K562 (cell line): Measurements from ENCODE around the gene ZSWIM1. TPM values are rescaled to one million over a fixed set of nuclear protein-coding genes. Genes with fewer than 3 reads are reported as not detected.

Source experiments
- ATAC-seq: fragments of 200-7000 bp; cut with Tn5 transposase; 3 replicates; pipeline ENCODE4 v1.9.1; 2020; ENCODE audit warnings: moderate library complexity
- BruUV-seq: library from RNA; stranded (reverse); fragments of 400-500 nt; replicated peaks from 2 replicates; lab custom pipeline; 2021; lab: Mats Ljungman, UMichigan
- CTCF ChIA-PET: fragments of 300-600 bp; formaldehyde crosslinking; extraction: SDS; loops from one replicate; lab custom pipeline; 2021; ENCODE audit warnings: low intra/inter-chr PET ratio; lab: Yijun Ruan, JAX
- POLR2A ChIA-PET: fragments of 300-600, 350-650 bp; sonication (Branson Sonifier 250); formaldehyde crosslinking; extraction: SDS; loops from one replicate; lab custom pipeline; 2021; ENCODE audit warnings: antibody characterized with exemption, inconsistent platforms; lab: Yijun Ruan, JAX
- DNase-seq, 4 experiments: peaks; one replicate each; pipeline versions ENCODE4 v3.0.0 to v3.0.0-alpha.2; 2011 to 2018; ENCODE audit warnings: low spot score in 3 of 4, mixed read lengths in 3 of 4; ENCODE audit errors: extremely low read depth in 1 of 4
- FAIRE-seq: peaks from 2 replicates; lab custom pipeline; 2011; peaks lifted over from hg19 to GRCh38; lab: Jason Lieb, UNC
- H2AFZ ChIP-seq: 2 replicates; pipeline ENCODE4 v1.6.0; 2011; ENCODE audit warnings: low read depth, low read length, control low read depth, inconsistent platforms
- H3K27ac ChIP-seq: fragments of 200-600 bp; 3 replicates; pipeline ENCODE4 v1.8.0; 2011; ENCODE audit warnings: low read depth, mild to moderate bottlenecking, control low read depth, inconsistent platforms, low read length, moderate library complexity, mixed read lengths; ENCODE audit errors: extremely low read depth
- H3K27me3 ChIP-seq, 2 experiments: fragments of 300-600 bp in 1 of 2; 2 replicates in 1 of 2; 3 replicates in 1 of 2; pipeline versions ENCODE4 v1.6.0 to v1.8.0; 2011; ENCODE audit warnings: inconsistent platforms in 2 of 2, low read length in 2 of 2, mild to moderate bottlenecking in 1 of 2, mixed read lengths in 1 of 2, moderate library complexity in 1 of 2; ENCODE audit not compliant: control insufficient read depth in 2 of 2, insufficient read depth in 2 of 2
- H3K36me3 ChIP-seq: fragments of 300-600 bp; 3 replicates; pipeline ENCODE4 v1.8.0; 2011; ENCODE audit warnings: mild to moderate bottlenecking, low read length, inconsistent platforms; ENCODE audit not compliant: control insufficient read depth, insufficient read depth
- H3K4me1 ChIP-seq, 2 experiments: fragments of 200-600 bp in 1 of 2; replicated peaks in 1 of 2; 2 replicates in 1 of 2; 3 replicates in 1 of 2; pipeline versions ENCODE4 v1.5.1 to v1.8.0; 2011; ENCODE audit warnings: inconsistent platforms in 2 of 2, low read length in 2 of 2, mild to moderate bottlenecking in 1 of 2, mixed read lengths in 1 of 2, moderate library complexity in 1 of 2; ENCODE audit not compliant: control insufficient read depth in 2 of 2, insufficient read depth in 2 of 2
- H3K4me2 ChIP-seq: 2 replicates; pipeline ENCODE4 v1.6.1; 2011; ENCODE audit warnings: low read length, control low read depth, inconsistent platforms, mixed read lengths; ENCODE audit not compliant: insufficient read depth
- H3K4me3 ChIP-seq: fragments of 200-600 bp; sonication (generic), shearing (Covaris generic); 2 replicates; pipeline ENCODE4 v1.5.1; 2016; ENCODE audit warnings: control low read depth, inconsistent platforms
- H3K79me2 ChIP-seq: fragments of 200-600 bp; 3 replicates; pipeline ENCODE4 v1.8.0; 2011; ENCODE audit warnings: low read length, inconsistent platforms; ENCODE audit not compliant: control insufficient read depth, insufficient read depth
- H3K9ac ChIP-seq, 2 experiments: 2 replicates each; pipeline versions ENCODE4 v1.6.0 to v1.6.1; 2011; ENCODE audit warnings: low read depth in 2 of 2, low read length in 2 of 2, control low read depth in 1 of 2, inconsistent platforms in 1 of 2, mild to moderate bottlenecking in 1 of 2, mixed read lengths in 1 of 2; ENCODE audit not compliant: insufficient read depth in 1 of 2
- H3K9me1 ChIP-seq: one replicate; pipeline ENCODE4 v1.6.0; 2011; ENCODE audit warnings: inconsistent platforms, mild to moderate bottlenecking, low read length, moderate library complexity; ENCODE audit not compliant: control insufficient read depth, insufficient read depth
- H3K9me3 ChIP-seq: replicated peaks from 2 replicates; pipeline ENCODE4 v1.5.1; 2011; ENCODE audit warnings: low read depth, low read length, inconsistent platforms; ENCODE audit not compliant: control insufficient read depth, insufficient read depth
- H4K20me1 ChIP-seq: replicated peaks from 2 replicates; pipeline ENCODE4 v1.6.1; 2011; ENCODE audit warnings: low read length, inconsistent platforms, mixed read lengths; ENCODE audit not compliant: control insufficient read depth, insufficient read depth
- CBFA2T2 ChIP-seq: fragments of 450-650 bp; conservative IDR thresholded peaks from 2 replicates; pipeline ENCODE4 v1.6.1; 2017; ENCODE audit warnings: mild to moderate bottlenecking
- MNT ChIP-seq, 2 experiments: fragments of 450-650 bp; conservative IDR thresholded peaks; 2 replicates each; pipeline ENCODE4 v1.6.1; 2017; ENCODE audit warnings: mild to moderate bottlenecking in 2 of 2, moderate library complexity in 2 of 2
- RFX1 ChIP-seq: fragments of 450-650 bp; IDR thresholded peaks from 2 replicates; pipeline ENCODE4 v1.6.1; 2016; ENCODE audit warnings: mild to moderate bottlenecking, moderate library complexity
- WGBS: fragments of 100-300 bp; shearing (Covaris generic); methylation state at CpG from one replicate; pipeline ENCODE4 v1.1.6; 2016; ENCODE audit warnings: low coverage, mixed read lengths; ENCODE audit not compliant: insufficient coverage; ENCODE audit errors: missing lambda C conversion rate; 5-methylcytosine and 5-hydroxymethylcytosine counted together
- in situ Hi-C: fragments of 300-500 bp; cut with MboI; formaldehyde crosslinking; loops from 4 replicates; pipeline ENCODE4 v1.15.0; 2018; ENCODE audit warnings: inconsistent platforms, mixed read lengths
- intact Hi-C: fragments of 100-400 bp; cut with micrococcal nuclease; formaldehyde crosslinking; loops from 2 replicates; pipeline ENCODE4 v1.14.2; 2022
- polyA plus RNA-seq, 8 experiments: library from polyadenylated mRNA; depleted of rRNA in 4 of 8; stranded (reverse) in 5 of 8; unstranded in 3 of 8; fragments of >200 nt; fragmentation: Nextera tagmentation in 2 of 8; fragmentation: Illumina TruSeq in 1 of 8; extraction: Ambion mirVana in 2 of 8; extraction: Trizol in 1 of 8; gene quantifications; 2 replicates each; pipeline versions ENCODE4 v1.2.1 to v1.2.3, GENCODE V29; 2011 to 2014; ENCODE audit warnings: inconsistent platforms in 1 of 8, missing spikeins in 1 of 8
- total RNA-seq, 7 experiments: library from RNA; depleted of rRNA in 6 of 7; stranded (reverse); fragments of >200 nt in 6 of 7; fragmentation: Illumina TruSeq in 2 of 7; extraction: Trizol in 2 of 7; gene quantifications; 2 replicates each; pipeline versions ENCODE4 v1.2.1 to v1.2.3, GENCODE V29; 2011 to 2021; ENCODE audit warnings: low replicate concordance in 1 of 7

The ZSWIM1 gene
- total and polyA plus RNA-seq, 9 of the 15 experiments (the other 6 are each of a cell fraction or from before 2014, with no cell fraction given) = 2.5 to 15.6 (median 9.5) TPM

GRCh38 chr20:45911486-45912343 is 30.7 kb downstream of the ZSWIM1 start, which contains the start of gene PLTP (continued):
- peak in 1 of 2 experiments; percentile 27; a peak in 1 of 4 replicates for TF ChIP-seq MNT (conservative IDR thresholded peaks at IDR 0.05)
- TF ChIP-seq RFX1 = peak; percentile 91

- intact Hi-C loops = no loop called here
- H3K27ac ChIP-seq = no peak overlapping the region
- TF ChIP-seq CBFA2T2 = no peak
- TF ChIP-seq, all 486 proteins: peak for 0
- DNase-seq (no peak), ATAC-seq (no peak), FAIRE-seq (no peak)
- in situ Hi-C loops = no loop called here
- Histone ChIP-seq H3K79me2 (peaks cover 15% of the 10 kb centered on the region), H2AFZ (peak overlapping the region; percentile 92), H3K9ac (peak overlapping the region; percentile 63 to 94), H3K36me3 (peaks cover 6% of the 10 kb centered on the region; the same call in 1 of the 3 replicates), H3K4me2 (peak overlapping the region; percentile 44), H3K9me1 (no peaks in the 10 kb centered on the region), H3K27me3 (no peaks in the 10 kb centered on the region), H4K20me1 (no peaks in the 10 kb centered on the region), H3K9me3 (no peaks in the 10 kb centered on the region), H3K4me1 (peaks cover 24 to 43% of the 10 kb centered on the region in 2 experiments), H3K4me3 (peak overlapping the region; percentile 48)
- ChIA-PET CTCF (no interaction called here), POLR2A (interaction anchor here (0.6 to 0.7 kb wide), 2 partner anchors 21 to 54 kb away, joined by 3 to 4 read pairs; no protein-coding TSS in a partner anchor)
- BruUV-seq = no TSS peak
- WGBS = 49% methylated on average over 3 of the region's 4 CpGs
Observed at GRCh38 chr20:45912344-45912682, 31.3 kb downstream of the ZSWIM1 start.
